GM06990 (cell line): ENCODE measurements around the gene CELF2.

Experiments
- DNase-seq: peaks from one replicate; pipeline ENCODE4 v3.0.0-alpha.2; 2011; ENCODE audit not compliant: insufficient read length; ENCODE audit errors: extremely low read depth
- H3K27me3 ChIP-seq: replicated peaks from 2 replicates; pipeline ENCODE4 v1.6.0; 2011; ENCODE audit warnings: low read length; ENCODE audit not compliant: control insufficient read depth, insufficient read depth
- H3K36me3 ChIP-seq: 2 replicates; pipeline ENCODE4 v1.5.1; 2011; ENCODE audit warnings: low read length; ENCODE audit not compliant: control insufficient read depth, insufficient read depth
- H3K4me3 ChIP-seq: replicated peaks from 2 replicates; pipeline ENCODE4 v1.5.1; 2011; ENCODE audit warnings: low read depth, mild to moderate bottlenecking, control low read depth, low read length
- CTCF ChIP-seq: IDR thresholded peaks from 2 replicates; pipeline ENCODE4 v1.5.1; 2011; ENCODE audit warnings: low read length, control low read depth, mild to moderate bottlenecking, inconsistent platforms; ENCODE audit not compliant: insufficient read depth, poor library complexity, severe bottlenecking

Gene CELF2

GRCh38 chr10:11026773-11027172 is 9.1 kb downstream of the CELF2 start:
- TF ChIP-seq CTCF = no peak
- Histone ChIP-seq H3K36me3 (no peaks in the 10 kb centered on the region), H3K4me3 (no peak overlapping the region), H3K27me3 (no peaks in the 10 kb centered on the region)
- no peak for DNase-seq

- H3K27me3 ChIP-seq = no peaks in the 10 kb centered on the region
- no peak for TF ChIP-seq CTCF
- no peak overlapping the region for H3K4me3 ChIP-seq
- DNase-seq = no peak
- no peaks in the 10 kb centered on the region for H3K36me3 ChIP-seq
These were observed 17.1 kb downstream of the CELF2 start for GRCh38 chr10:11034762-11035161.

- Histone ChIP-seq H3K27me3 (no peaks in the 10 kb centered on the region), H3K36me3 (no peaks in the 10 kb centered on the region), H3K4me3 (no peak overlapping the region)
- no peak for TF ChIP-seq CTCF
- no peak for DNase-seq
These were observed 17.8 kb downstream of the CELF2 start for GRCh38 chr10:11035301-11035991.

GRCh38 chr10:11036424-11037011 is 18.8 kb downstream of the CELF2 start:
- no peak overlapping the region for H3K4me3 ChIP-seq
- no peaks in the 10 kb centered on the region for H3K36me3 ChIP-seq
- no peak for DNase-seq
- peak; percentile 39 for TF ChIP-seq CTCF
- H3K27me3 ChIP-seq = no peaks in the 10 kb centered on the region

- H3K27me3 ChIP-seq = no peaks in the 10 kb centered on the region
- DNase-seq = no peak
- no peak overlapping the region for H3K4me3 ChIP-seq
- H3K36me3 ChIP-seq = no peaks in the 10 kb centered on the region
- no peak for TF ChIP-seq CTCF
These were observed 20.3 kb downstream of the CELF2 start for GRCh38 chr10:11037991-11038390.
